Breast epithelium (tissue), 4 donors: ENCODE measurements around the gene PRDM16. TPM values are rescaled to one million over a fixed set of nuclear protein-coding genes. Genes with fewer than 3 reads are reported as not detected.

ENCODE experiments used
- DNase-seq, 2 donors: peaks; one replicate each; pipeline ENCODE4 v3.0.0-alpha.2; 2019; ENCODE audit warnings: low spot score in 2 of 2
- H3K27ac ChIP-seq, 2 donors: fragments of 200-600 bp; sonication (generic) in 1 of 2; one replicate each; pipeline ENCODE4 v1.5.1; 2016 to 2019; ENCODE audit warnings: mild to moderate bottlenecking in 1 of 2
- H3K27me3 ChIP-seq, 2 donors: fragments of 200-600 bp; sonication (generic) in 1 of 2; one replicate each; pipeline versions ENCODE4 v1.5.1 to v1.6.0; 2017 to 2019; ENCODE audit warnings: control low read depth in 1 of 2, mild to moderate bottlenecking in 1 of 2
- H3K36me3 ChIP-seq: fragments of 200-600 bp; one replicate; pipeline ENCODE4 v1.5.1; 2019
- H3K4me1 ChIP-seq, 2 donors: fragments of 200-600 bp; sonication (generic); one replicate each; pipeline ENCODE4 v1.5.1; 2016 to 2019; ENCODE audit warnings: control low read depth in 1 of 2
- H3K4me3 ChIP-seq, 3 donors: fragments of 200-600 bp; sonication (generic); 1 replicate in 2 of 3; 2 replicates in 1 of 3; pipeline ENCODE4 v1.5.1; 2016 to 2019; ENCODE audit warnings: mild to moderate bottlenecking in 3 of 3, moderate library complexity in 2 of 3
- H3K9me3 ChIP-seq, 2 donors: fragments of 200-600 bp; sonication (generic) in 1 of 2; one replicate each; pipeline ENCODE4 v1.5.1; 2016 to 2019; ENCODE audit warnings: control low read depth in 1 of 2
- POLR2A ChIP-seq: fragments of 450-650 bp; IDR thresholded peaks from one replicate; pipeline ENCODE4 v1.6.1; 2016; ENCODE audit warnings: antibody characterized with exemption, mild to moderate bottlenecking, moderate library complexity
- POLR2AphosphoS5 ChIP-seq, 3 donors: sonication (generic); formaldehyde crosslinking; IDR thresholded peaks; one replicate each; pipeline ENCODE4 v1.6.1; 2017; ENCODE audit warnings: antibody characterized with exemption in 3 of 3
- intact Hi-C: fragments of 100-400 bp; cut with DNase I; formaldehyde crosslinking; loops from one replicate; pipeline ENCODE4 v1.15.1; 2023; ENCODE audit warnings: low total_unique reads
- total RNA-seq, 3 donors: library from RNA; depleted of rRNA; stranded (reverse); fragments of >200 nt; gene quantifications; one replicate each; pipeline ENCODE4 v1.1.0, GENCODE V29; 2016
- TF ChIP-seq, protein P1 (sequence below), 3 donors: fragments of 450-650 bp; IDR thresholded peaks; one replicate each; pipeline ENCODE4 v1.5.1; 2016 to 2017; ENCODE audit warnings: antibody characterized with exemption in 3 of 3, mild to moderate bottlenecking in 3 of 3, moderate library complexity in 3 of 3

Gene PRDM16
- total RNA-seq, 3 donors from 2014 or later = 0.48 to 3.8 (median 3.6) TPM

DNA sequence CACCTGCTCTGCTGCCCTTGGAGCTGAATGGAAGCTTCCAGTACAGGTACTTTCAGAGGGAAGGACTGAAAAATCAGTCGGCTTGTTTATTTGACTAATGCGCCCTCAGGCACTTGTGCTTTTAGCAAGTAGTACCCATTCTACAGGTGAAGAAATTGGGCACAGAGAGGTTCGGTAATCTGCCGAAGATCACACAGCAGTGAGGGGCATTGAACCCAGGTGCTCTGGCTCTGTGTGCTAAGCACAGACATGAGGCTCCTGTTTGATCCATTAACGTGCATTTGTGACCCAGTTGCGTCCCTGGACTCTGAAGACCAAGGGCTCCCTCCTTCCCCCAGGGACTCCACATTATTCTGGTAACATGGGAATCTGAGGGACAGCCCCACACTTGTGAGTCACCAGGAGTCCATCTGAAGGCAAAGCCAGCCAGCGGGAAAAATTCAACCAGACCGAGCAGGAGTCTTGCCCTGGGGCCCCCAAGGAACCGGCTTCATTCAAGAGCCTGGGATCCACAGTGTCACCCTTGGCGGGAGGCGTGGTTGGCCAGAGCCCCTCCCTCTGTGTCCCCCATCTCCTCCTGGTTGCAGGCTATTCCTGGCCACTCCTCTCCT, 193.1 kb downstream of the PRDM16 start:
- H3K4me3 ChIP-seq = no peak overlapping the region
- TF ChIP-seq POLR2AphosphoS5 (IDR thresholded peaks at IDR 0.05) = no peak
- TF ChIP-seq, protein P1, sequence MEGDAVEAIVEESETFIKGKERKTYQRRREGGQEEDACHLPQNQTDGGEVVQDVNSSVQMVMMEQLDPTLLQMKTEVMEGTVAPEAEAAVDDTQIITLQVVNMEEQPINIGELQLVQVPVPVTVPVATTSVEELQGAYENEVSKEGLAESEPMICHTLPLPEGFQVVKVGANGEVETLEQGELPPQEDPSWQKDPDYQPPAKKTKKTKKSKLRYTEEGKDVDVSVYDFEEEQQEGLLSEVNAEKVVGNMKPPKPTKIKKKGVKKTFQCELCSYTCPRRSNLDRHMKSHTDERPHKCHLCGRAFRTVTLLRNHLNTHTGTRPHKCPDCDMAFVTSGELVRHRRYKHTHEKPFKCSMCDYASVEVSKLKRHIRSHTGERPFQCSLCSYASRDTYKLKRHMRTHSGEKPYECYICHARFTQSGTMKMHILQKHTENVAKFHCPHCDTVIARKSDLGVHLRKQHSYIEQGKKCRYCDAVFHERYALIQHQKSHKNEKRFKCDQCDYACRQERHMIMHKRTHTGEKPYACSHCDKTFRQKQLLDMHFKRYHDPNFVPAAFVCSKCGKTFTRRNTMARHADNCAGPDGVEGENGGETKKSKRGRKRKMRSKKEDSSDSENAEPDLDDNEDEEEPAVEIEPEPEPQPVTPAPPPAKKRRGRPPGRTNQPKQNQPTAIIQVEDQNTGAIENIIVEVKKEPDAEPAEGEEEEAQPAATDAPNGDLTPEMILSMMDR (IDR thresholded peaks at IDR 0.05) = no peak
- no peak for TF ChIP-seq POLR2A
- H3K27ac ChIP-seq = no peak overlapping the region
- intact Hi-C loops = no loop called here
- no peak for DNase-seq
- H3K36me3 ChIP-seq = no peaks in the 10 kb centered on the region
- no peaks in the 10 kb centered on the region for H3K9me3 ChIP-seq
- no peaks in the 10 kb centered on the region for H3K4me1 ChIP-seq
- peaks cover 0 to 63% of the 10 kb centered on the region in 2 donors for H3K27me3 ChIP-seq

GRCh38 chr1:3262681-3263286, 193.8 kb downstream of the PRDM16 start:
- Histone ChIP-seq H3K36me3 (no peaks in the 10 kb centered on the region), H3K4me3 (no peak overlapping the region), H3K4me1 (no peaks in the 10 kb centered on the region), H3K27ac (no peak overlapping the region), H3K9me3 (no peaks in the 10 kb centered on the region), H3K27me3 (peaks cover 0 to 70% of the 10 kb centered on the region in 2 donors)
- no peak for DNase-seq
- intact Hi-C loops = no loop called here
- TF ChIP-seq POLR2AphosphoS5 (IDR thresholded peaks at IDR 0.05) = no peak
- no peak for TF ChIP-seq POLR2A
- TF ChIP-seq, protein P1 (IDR thresholded peaks at IDR 0.05) = no peak

GRCh38 chr1:3263790-3264189, 194.8 kb downstream of the PRDM16 start:
- H3K4me1 ChIP-seq = no peaks in the 10 kb centered on the region

DNA sequence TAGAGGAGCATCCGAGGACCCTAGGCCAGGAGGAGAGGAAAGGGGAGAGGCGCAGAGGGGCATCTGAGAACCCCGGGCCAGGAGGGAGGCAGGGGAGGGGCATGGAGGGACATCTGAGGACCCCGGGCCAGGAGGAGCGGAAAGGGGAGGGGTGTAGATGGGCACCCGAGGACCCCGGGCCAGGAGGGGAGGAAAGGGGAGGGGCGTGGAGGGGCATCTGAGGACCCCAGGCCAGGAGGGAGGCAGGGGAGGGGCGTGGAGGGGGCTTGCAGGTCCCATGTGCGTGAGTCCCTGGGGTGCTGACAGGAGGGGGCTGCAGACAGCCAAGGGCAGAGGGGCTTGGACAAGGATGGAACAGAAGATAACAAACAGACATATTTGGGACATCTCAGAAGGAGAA, 195.5 kb downstream of the PRDM16 start:
- H3K27me3 ChIP-seq = peaks cover 0 to 82% of the 10 kb centered on the region in 2 donors
- no peak overlapping the region for H3K4me3 ChIP-seq
- no peaks in the 10 kb centered on the region for H3K4me1 ChIP-seq
- H3K9me3 ChIP-seq = no peaks in the 10 kb centered on the region
- no peak overlapping the region for H3K27ac ChIP-seq
- intact Hi-C loops = no loop called here
- no peak for DNase-seq
- no peaks in the 10 kb centered on the region for H3K36me3 ChIP-seq
- no peak for TF ChIP-seq POLR2A
- TF ChIP-seq, protein P1 (IDR thresholded peaks at IDR 0.05) = no peak
- no peak for TF ChIP-seq POLR2AphosphoS5 (IDR thresholded peaks at IDR 0.05)

More at GRCh38 chr1:3263790-3264189, 194.8 kb downstream of the PRDM16 start:
- TF ChIP-seq, protein P1 (IDR thresholded peaks at IDR 0.05) = no peak
- no peak for TF ChIP-seq POLR2AphosphoS5 (IDR thresholded peaks at IDR 0.05)
- TF ChIP-seq POLR2A = no peak
- DNase-seq = no peak
- Histone ChIP-seq H3K27me3 (peaks cover 0 to 80% of the 10 kb centered on the region in 2 donors), H3K4me3 (no peak overlapping the region), H3K9me3 (no peaks in the 10 kb centered on the region), H3K27ac (no peak overlapping the region), H3K36me3 (no peaks in the 10 kb centered on the region)
- intact Hi-C loops = no loop called here
